IPS-NIHi7 (cell line): ENCODE data around the gene TAF4.

Source experiments
- DNase-seq: peaks from one replicate; pipeline ENCODE4 v3.0.0; 2012; ENCODE audit warnings: mixed read lengths; ENCODE audit errors: extremely low spot score

TAF4 gene

GRCh38 chr20:62021793-62022385 lies 43.8 kb downstream of the TAF4 start:
- DNase-seq, result no peak

DNA sequence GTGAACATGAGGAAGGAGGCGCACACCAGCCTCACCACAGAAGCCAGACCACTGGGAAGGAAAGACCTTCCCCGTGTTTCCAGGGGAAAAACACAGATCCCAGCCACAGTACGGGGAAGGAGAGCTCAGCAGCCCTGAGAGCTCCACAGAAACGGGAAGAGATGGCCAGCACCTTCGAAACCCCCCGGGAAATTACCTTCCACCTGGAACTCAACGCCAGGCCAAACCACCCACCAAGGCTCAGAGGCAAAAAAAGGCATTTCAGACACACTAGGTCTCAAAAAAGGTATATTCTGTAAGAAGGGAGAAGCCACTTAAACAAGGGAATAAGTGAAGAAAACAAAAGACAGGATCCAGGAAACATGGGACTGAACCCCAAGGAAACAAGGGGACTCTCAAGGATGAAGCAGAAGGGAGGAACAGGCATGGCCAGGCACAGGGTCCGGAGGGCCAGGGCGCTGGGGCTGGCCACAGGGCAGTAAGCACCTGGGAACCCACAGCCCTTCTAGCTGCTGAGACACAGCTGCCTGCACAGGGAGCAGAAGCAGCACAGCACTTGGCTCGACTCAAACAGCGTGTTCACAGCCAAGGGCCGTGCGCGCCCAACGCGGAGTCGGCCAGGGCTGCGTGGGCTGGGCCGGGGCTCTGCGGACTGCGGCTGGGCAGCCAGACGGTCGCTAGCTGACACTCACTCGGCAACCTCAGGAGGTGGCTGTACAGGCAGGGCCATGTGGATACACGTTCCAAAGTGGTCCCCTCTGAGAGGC lies 44.6 kb downstream of the TAF4 start:
- no peak for DNase-seq

DNA sequence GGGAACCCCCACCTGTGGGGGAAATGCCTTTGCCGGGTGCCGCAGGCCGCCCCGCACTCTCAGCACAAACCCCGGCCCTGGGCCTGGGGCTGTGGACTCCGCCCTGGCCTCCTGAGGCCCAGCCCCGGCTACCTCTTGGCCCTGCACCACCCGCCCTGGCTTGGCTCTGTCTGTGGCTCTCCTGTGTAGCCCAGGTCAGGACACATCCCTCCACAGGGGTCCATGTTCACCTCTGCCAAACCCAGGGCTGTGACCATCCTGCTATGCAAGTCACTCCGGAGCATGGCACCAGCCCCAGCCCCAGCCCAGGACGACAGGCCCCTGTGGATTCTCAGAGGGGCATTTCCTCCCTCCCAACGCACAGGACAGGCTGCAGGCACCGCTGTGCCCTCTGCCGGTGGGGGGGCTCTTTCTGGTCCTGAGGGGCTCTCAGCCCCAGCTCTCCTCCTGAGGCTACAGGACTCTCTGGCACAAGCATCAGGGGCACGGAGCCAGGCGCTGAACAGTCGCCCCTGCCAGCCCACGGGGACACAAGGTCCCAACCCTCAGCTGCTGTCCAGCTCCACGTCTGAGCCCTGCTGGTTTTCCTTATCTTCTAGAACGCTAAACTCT lies 45.7 kb downstream of the TAF4 start:
- DNase-seq, result no peak

DNA sequence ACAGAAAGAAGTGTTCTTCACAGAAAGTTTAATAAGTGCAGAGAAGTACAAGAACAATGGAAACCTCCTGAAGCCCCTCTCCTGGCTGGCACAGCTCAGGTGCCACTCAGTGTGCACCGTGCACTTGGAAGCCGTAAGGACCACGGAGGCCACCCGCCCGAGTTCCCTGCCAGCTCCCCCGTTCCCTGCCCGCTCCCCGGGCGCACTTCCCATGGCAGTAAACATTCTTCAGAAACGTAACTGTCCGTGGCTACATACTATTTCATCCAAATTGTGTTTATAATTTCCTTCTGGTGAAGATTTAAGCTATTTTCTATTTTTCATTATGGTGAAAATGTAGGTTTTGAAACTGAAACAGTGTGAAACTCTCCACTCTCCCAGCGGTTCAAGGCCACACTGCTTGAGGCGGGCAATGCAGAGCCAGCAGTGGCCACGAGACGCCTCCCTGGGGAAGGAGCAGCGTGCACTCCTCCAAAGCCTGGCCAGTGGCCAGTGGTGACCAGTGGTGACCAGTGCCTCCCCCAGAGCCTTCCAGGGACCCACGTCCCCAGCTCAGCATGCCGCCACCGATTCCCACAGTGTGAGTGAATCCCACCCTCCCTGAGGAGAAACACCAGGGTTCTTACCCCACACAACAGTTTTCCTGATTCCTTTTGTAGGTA lies 46.4 kb downstream of the TAF4 start:
- DNase-seq, result no peak

DNA sequence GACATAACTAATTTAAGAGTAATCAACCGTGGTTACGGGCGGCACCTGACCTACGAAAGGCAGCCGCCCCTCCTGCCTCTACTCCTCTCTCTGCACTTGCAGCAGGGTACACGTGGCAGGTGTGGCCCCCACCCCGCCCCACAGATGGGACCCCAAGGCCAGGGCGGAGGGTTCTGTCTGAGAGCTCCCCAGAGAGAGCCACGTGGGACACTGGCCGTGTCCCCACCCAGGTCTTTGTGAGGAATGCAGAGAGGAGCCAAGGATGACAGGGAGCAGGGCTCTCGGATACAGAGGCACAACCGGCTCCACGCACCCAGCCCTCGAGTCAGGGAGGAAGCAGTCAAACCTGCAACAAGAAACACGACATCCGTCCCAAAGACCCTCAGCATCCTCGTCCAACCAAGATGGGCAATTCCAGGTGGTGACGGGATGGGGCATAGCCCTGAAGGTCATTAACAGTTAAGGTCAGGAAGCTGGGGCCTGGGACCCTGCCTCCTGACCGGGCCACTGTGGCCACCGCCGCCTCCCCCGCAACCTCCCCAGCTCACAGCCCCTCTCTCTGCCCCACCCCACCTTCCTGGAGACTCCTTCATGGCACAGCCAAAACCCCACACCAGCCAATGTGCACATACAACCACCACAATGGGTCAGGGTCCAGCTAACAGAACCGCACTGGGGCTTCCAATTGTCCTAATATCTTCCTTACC lies 47.1 kb downstream of the TAF4 start:
- no peak for DNase-seq

GRCh38 chr20:62015540-62016288 lies 50.0 kb downstream of the TAF4 start:
- DNase-seq, result no peak

- no peak for DNase-seq
Observed at GRCh38 chr20:62014889-62015537, 50.7 kb downstream of the TAF4 start.

GRCh38 chr20:62014488-62014775 lies 51.2 kb downstream of the TAF4 start:
- DNase-seq, result no peak

DNA sequence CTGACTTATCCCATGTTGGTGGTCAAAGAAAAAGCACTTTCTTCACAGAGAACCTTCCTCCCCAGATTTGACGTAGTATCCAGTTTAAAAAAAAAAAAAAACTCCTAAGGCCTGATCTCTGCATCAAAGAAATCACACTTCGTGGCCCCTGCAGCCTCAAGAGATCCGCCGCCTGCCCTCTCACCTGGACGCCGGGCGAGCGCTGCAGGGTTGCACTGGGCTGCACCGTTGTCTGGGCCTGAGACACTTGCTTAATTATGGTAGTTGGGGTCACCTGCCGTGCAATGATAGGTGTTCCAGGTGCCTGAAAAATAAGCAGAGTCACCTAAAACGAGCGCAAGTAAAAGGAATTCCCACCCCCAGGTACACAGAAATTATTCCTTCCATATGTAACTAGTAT lies 53.0 kb downstream of the TAF4 start:
- DNase-seq, result no peak

DNA sequence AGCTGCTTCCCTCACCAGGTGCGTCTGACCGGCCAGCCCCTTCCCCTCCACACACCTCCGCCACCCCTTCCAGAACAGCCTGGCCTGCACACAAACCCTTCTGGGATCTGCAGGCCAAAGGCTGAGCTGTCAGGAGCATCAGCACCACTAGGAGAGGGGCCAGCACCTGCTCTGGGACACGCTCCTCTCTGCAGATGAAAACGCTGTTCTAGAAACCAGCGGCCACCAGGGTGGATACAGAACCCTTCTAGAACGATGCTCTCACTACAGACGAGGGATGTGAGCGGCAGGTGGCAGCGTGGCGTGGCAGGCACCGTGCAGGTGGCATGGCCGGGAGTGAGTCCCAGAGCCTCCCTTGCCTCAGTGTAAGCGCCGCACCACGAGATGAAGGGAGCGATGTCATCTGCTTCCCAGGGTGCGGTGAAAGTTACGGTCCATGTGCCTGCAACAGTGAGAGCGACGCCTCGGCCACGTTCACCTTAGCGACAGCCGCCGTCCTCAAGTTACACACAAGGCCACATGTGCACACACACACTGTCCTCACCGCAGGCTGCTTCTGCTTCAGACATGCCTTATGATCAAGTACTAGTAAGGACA lies 53.6 kb downstream of the TAF4 start:
- DNase-seq, result no peak

GRCh38 chr20:62011403-62011790 lies 54.3 kb downstream of the TAF4 start:
- peak; percentile 41 for DNase-seq

GRCh38 chr20:62010551-62011402 lies 54.9 kb downstream of the TAF4 start:
- peak; percentile 89 for DNase-seq

- DNase-seq, result no peak
Observed at GRCh38 chr20:62009869-62010445, 55.7 kb downstream of the TAF4 start.

GRCh38 chr20:62009322-62009721 lies 56.4 kb downstream of the TAF4 start:
- no peak for DNase-seq

DNA sequence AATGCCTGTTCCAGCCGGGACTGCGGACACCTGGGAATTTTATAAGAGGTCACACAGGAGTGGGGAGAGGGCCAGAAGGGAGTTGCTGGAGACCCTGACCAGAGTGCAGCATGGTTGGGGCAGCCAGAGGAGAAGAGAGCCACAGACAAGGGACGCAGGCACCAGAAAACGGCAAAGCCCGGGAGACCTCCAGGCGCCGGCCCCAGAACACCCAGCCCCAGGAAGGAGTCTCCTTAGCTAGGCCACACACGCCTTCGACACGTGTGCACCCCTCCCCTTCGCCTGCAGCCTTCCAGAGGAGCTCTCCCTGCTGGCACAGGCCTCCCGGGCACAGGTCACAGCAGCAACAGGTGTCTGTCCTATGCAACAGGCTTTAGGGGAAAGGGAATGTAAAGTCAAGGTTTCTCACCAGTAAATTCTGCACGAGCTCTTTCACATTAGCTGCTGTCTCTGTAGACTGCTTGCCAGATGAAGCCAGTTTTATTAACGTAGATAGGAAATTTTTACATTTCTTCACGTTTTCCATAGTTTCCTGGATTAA lies 57.0 kb downstream of the TAF4 start:
- DNase-seq, result no peak

DNA sequence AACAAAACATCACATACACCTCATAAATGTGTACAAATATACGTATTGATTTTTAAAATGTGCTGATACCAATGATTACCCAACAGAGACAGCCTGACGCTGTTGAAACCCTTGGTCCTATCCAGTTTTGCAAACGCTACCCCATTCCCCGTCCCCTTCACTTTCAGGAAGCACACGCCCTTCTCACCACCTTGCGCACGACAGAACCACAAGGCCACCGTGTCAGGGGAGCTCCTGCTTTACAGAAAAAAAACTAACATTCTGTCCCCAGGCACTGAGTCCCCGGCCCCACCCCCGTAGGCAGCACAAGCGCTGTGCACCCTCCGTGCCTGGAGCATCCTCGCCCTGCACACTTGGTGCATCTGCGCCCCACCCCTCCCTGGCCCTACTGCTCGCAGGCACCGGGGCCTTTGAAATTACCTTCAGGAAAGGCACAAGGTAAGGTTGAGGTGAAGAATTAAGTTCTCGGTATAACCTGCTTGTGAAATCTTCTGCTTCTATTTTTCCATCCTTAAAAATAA lies 58.5 kb downstream of the TAF4 start:
- no peak for DNase-seq

GRCh38 chr20:62006482-62006881 lies 59.2 kb downstream of the TAF4 start:
- DNase-seq, result no peak

- no peak for DNase-seq
Observed at GRCh38 chr20:62004614-62005013, 61.1 kb downstream of the TAF4 start.
